ENCODE results near the gene AP5B1.
"Not testable (repeated sequence)": the region's sequence is repeated elsewhere in the genome, so short reads cannot be mapped to it uniquely, and the experiment has no call there.

The AP5B1 gene

DNA sequence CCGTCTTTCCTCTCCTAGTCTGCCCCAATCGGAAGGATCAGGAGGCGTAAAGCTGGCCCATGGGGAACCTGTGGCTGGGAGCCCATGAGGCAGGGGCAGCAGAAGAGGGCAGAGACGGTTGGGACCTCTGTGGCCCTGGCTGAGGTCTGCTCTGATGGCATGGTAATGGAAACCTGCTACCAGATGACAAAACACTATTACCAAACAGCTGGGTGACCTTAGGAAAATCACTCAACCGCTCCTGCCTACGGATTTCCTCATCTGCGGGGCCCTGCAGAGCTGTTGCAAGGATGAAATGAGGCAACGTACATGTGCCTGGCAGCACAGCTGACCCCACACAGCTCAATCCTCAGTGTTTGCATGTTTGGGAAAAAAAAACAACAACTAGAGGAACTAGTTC, 4.6 kb downstream of the AP5B1 start:
- no peak for DNase-seq (ENCODE audit: low spot score)
- no peak for TF ChIP-seq CTCF (IDR thresholded peaks at IDR 0.05; ENCODE audit: extremely low read depth, missing control alignments)

GRCh38 chr11:65774525-65775306, 6.1 kb downstream of the AP5B1 start:
- no peak for TF ChIP-seq CTCF (IDR thresholded peaks at IDR 0.05; ENCODE audit: extremely low read depth, missing control alignments)

DNA sequence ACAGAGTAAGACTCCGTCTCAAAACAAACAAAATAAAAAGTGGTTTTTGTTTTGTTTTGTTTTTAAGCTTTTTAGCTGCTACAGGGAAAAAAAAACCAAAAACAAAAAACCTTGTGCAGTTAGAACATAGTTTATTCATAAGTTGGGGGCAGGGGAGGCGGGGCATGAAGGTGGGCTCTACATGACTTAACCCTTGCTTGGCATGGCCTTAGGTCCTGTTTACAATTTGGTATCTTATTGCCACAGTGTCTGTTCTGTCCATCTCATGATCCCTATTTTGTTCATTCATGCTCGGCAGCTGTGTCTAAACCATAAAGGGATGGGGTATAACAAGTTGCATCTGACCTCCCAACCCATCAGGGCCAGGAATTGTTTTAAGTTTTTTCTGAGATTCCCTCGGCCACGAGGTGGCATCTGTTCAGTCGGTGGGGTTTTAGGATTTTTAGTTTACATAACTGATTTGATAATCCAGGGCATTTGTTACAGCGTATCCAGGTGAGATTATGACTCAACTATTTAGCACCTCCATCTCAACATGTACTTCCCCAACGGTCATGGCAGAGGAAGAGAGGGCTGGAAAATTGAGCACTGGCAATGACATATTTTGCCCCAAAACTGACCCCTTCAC, 6.9 kb downstream of the AP5B1 start:
- no peak for TF ChIP-seq CTCF (IDR thresholded peaks at IDR 0.05; ENCODE audit: extremely low read depth, missing control alignments)
- no peak for DNase-seq (ENCODE audit: low spot score)

More at GRCh38 chr11:65774525-65775306, 6.1 kb downstream of the AP5B1 start:
- peak; percentile 5 for DNase-seq (ENCODE audit: low spot score)

DNA sequence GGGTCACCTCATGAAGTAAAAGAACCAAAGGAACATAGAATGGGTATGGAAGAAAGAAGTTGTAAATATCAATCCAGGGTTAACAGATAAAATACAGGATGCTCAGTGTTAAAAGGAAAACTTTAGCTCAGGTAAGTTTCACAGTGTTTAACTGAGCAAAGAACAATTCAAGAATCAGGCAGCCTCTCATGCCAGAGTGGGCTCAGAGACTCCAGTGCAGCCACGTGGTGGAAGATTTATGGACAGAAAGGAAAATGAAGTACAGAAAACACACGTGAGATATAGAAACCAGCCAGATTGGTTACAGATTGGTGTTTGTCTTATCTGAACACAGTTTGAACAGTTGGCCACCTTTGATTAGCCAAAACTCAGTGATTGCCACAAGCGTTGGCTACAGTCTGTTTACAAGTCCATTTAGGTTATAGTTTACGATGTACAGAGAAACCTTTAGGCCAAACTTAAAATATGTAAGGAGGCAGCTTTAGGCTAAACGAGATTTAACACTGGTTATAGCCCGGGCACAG, 9.1 kb downstream of the AP5B1 start:
- no peak for DNase-seq (ENCODE audit: low spot score)
- no peak for TF ChIP-seq CTCF (IDR thresholded peaks at IDR 0.05; ENCODE audit: extremely low read depth, missing control alignments)

- DNase-seq (ENCODE audit: low spot score): no peak
- no peak for TF ChIP-seq CTCF (IDR thresholded peaks at IDR 0.05; ENCODE audit: extremely low read depth, missing control alignments)
Measured at GRCh38 chr11:65770951-65771567, 9.7 kb downstream of the AP5B1 start.

DNA sequence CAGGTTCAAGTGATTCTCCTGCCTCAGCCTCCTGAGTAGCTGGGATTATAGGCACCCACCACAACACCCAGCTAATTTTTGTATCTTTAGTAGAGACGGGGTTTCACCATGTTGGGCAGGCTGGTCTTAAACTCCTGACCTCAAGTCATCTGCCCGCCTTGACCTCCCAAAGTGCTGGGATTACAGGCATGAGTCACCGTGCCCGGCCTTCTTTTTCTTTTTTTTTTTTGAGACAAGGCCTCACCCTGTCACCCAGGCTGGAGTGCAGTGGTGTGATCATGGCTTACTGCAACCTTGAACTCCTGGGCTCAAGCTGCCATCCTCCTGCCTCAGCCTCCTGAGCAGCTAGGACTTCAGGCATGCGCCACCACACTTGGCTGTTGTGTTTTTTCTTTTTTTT, 13.0 kb downstream of the AP5B1 start:
- DNase-seq (ENCODE audit: low spot score): not testable (repeated sequence)

GRCh38 chr11:65767406-65767805, 13.4 kb downstream of the AP5B1 start:
- no peak for DNase-seq (ENCODE audit: low spot score)
- TF ChIP-seq CTCF (IDR thresholded peaks at IDR 0.05; ENCODE audit: extremely low read depth, missing control alignments): no peak
